ENCODE data around the gene CCDC30.
"Not testable (repeated sequence)": the region's sequence is repeated elsewhere in the genome, so short reads cannot be mapped to it uniquely, and the experiment has no call there.

The CCDC30 gene

DNA sequence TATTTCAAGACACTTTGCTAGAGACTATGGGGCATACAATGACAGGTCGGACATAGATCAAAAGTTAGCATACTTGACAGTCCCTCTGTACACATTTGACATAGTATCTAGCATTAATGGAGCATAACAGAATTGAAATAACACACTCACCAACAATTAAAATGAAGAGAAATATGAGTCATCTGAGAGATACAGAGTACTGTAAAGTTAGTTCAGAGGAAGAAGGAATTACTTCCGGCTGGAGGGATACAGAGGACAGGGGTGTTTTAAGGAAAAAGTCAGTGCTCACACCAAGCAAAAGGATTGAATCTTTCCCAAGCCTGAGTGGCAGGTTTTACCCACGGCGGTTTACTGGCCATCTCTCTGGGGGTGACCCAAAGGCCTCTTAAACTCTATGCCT, 9.7 kb upstream of the CCDC30 start:
- DNase-seq (ENCODE audit: low read depth) = no peak

DNA sequence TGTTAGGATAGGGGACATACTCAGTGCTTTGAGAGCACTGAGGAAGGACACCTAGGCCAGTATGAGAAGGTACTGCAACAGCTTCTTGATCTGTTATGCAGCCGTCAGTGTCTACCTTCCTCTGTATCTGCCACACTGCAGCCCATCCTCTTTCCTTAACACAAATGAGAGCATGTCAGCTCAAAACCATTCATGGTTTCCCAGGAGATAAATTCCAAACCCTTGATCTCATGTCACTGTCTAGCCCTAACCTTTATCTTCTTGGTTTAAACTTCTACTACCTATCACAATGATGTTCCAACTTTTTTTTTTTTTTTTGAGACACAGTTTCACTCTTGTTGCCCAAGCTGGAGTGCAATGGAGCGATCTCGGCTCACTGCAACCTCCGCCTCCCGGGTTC, 8.7 kb upstream of the CCDC30 start:
- no peak for DNase-seq (ENCODE audit: low read depth)

DNA sequence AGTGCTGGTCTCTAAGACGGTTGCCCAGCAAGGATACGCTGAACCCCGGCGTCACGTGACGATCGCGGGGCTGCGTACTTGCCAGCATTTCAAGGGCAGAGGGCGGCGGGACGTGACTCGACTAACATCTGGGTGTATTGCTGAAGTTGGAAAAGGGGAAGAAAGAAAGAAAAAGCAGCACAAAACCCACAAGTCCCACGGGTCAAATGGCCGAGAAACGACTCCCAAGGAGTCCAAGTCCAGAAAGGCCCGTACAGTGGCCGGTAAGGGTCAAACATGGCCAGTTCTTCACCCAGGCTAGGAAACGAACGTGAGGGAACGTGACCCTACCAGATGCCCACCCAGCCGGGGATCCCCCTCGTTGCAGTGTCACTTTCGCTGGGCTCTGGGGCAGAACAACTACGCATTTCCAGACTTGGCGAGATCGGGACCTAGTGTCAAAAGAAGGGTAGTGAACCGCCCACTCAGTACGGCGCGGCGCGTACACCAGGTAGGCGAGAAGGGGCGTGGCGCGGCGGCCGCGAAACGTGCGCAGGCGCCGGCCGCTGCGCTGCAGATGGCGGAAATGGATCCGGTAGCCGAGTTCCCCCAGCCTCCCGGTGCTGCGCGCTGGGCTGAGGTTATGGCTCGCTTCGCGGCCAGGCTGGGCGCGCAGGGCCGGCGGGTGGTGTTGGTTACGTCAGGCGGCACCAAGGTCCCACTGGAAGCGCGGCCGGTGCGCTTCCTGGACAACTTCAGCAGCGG, 6.9 kb upstream of the CCDC30 start, which contains the start of the genes PPCS and ZMYND12:
Gene PPCS, plus strand, starts transcription at position 534 of the 744 bp plus-strand sequence. Its CDS starts 23 bp downstream, at position 557.
Gene ZMYND12, minus strand, starts transcription at position 13 of the 744 bp plus-strand sequence. CDS start 25 bp downstream, outside the sequence.
- DNase-seq (ENCODE audit: low read depth) = peak; percentile 85

DNA sequence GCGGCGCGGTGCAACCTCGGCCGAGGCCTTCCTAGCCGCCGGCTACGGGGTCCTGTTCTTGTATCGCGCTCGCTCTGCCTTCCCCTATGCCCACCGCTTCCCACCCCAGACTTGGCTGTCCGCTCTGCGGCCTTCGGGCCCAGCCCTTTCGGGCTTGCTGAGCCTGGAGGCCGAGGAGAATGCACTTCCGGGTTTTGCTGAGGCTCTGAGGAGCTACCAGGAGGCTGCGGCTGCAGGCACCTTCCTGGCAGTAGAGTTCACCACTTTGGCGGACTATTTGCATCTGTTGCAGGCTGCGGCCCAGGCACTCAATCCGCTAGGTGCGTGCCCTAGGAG, 6.4 kb upstream of the CCDC30 start:
- DNase-seq (ENCODE audit: low read depth) = peak; percentile 67

DNA sequence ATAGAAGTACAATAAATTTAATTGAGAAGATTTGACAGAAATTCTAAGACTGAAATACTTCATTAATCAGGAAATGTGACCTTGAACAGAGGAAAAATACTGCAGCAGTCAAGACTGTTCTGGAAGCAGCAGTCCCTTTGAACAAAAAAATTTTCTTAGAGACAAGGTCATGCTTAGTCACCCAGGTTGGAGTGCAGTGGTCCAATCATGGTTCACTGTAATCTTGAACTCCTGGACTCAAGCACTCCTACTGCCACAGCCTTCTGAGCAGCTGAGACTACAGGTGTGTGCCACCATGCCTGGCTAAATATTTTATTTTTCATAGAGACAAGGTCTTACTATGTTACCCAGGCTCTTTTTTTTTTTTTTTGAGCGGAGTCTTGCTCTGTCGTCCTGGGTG, 1.9 kb upstream of the CCDC30 start:
- DNase-seq (ENCODE audit: low read depth) = no peak

DNA sequence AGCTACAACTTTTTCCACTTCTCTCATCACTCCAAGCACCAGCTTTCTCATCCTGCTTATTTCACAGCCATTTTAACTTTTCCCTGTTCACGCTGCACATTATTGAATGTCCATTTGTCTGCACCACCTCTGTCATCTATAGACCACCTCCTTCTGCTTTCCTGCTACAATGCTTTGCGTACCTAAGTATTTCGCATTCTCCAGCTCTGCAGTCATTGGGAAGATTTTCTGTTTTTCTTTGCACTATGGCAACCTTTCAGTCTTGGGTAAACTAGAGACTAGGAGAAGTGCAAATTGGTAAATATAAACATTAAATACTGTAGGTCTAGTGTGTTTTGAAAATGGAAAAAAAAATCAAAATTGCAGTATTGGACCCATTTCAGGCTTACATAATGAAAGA, 835 bp downstream of the CCDC30 start:
- no peak for DNase-seq (ENCODE audit: low read depth)

DNA sequence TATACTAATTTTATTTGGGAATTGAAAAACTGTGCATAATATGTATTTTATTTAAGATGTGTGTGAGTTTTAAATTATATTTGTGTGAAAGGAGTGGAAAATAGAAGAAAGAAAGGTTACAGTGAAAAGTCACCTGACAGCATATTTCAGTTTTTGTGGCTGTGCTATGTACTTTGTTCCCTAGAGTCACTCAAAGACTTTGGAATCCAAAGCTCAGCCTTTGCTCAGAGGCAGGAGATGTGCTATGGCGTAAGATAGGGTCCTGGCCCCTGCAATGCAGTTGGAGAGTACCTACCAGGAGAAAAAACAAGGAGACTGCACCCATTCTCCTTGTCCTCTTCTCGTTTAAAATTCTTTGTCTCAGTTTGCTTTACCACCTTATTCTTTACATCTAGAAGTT, 2.9 kb downstream of the CCDC30 start:
- no peak for DNase-seq (ENCODE audit: low read depth)

DNA sequence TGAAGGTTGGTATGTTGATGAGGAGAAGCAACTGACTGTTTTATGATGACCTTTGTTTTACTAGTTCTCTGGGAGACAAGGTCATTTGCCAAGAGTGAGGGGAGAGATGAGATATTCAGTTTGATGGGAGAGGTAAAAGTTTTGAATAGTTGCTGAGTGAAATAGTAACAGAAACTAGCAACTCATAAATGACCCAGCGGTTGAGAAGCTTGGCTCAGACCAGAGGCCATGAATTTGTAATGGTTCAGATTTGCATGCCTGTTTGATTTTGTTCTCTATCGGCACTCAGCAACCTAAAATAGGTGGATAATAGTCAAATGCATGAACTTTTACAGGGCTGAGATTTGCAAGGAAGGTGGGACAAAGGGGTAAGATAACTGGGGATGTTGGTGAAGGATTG, 6.6 kb downstream of the CCDC30 start:
- DNase-seq (ENCODE audit: low read depth) = no peak

DNA sequence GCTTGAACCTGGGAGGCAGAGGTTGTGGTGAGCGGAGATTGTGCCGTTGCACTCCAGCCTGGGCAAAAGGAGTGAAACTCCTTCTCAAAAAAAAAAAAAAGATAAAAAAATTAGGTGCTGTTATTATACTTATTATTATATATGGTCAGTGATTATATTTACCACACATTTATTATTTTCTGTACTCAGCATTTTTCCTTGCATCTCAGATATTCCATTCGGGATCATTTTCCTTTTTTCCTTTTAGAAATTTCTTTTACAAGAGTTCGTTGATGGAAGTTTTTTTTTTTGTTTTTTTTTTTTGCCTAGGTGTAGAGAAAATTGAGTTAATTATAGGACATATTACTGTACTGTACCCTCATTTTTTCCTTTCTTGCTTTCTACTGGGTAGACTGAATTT, 13.5 kb downstream of the CCDC30 start:
- DNase-seq (ENCODE audit: low read depth) = no peak

DNA sequence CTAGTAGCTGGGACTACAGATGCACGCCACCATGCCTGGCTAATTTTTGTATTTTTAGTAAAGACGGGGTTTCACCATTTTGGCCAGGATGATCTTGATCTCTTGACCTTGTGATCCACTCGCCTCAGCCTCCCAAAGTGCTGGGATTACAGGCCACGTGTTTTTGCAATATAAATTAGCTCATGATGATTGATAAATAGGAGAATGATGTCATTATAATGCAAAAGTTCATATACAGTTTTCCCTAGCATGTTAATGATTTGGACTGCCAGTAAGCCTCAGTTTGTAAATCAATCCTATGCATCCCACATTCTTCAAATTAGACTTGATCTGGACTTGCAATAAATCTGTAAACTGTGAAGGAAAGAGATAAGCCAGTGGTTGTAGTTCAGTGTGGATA, 14.3 kb downstream of the CCDC30 start:
- not testable (repeated sequence) for DNase-seq (ENCODE audit: low read depth)

DNA sequence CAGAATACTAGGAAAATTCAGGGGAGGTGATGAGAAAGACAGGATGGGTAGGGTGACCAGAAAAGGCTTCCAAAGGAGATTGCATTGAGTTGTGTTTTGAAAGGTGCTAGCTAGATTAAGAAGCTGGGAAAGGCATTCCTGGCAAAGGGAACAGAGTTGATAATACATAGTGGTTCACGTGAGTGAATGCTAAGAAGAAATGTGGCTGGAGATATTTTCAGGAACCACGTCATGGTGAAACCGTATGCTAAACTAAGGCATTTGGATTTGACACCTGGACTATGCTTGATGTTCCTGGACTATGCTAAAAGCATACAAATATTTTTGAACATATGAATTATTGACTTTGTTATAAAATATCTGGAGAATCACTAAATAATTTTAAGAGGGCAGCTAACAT, 14.7 kb downstream of the CCDC30 start:
- no peak for DNase-seq (ENCODE audit: low read depth)

DNA sequence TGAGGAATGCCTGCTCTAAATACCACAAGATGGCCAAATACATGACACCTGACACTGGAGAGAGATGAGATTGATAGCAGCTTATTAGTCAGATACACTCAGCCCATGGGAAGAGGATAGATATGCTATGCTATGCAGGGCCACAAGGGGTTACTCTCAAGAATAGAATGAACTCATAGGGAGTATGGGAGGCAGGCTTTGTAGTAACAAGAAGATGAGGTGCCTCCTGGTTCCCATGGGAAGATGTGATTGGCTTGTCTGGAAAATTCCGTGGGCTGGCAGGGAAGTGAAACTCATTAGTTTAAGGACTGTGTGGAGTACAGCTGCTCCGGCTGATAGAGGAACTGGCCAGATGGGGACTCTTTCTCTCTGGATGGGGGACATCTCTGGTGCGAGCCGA, 16.5 kb downstream of the CCDC30 start:
- DNase-seq (ENCODE audit: low read depth) = peak; percentile 46

DNA sequence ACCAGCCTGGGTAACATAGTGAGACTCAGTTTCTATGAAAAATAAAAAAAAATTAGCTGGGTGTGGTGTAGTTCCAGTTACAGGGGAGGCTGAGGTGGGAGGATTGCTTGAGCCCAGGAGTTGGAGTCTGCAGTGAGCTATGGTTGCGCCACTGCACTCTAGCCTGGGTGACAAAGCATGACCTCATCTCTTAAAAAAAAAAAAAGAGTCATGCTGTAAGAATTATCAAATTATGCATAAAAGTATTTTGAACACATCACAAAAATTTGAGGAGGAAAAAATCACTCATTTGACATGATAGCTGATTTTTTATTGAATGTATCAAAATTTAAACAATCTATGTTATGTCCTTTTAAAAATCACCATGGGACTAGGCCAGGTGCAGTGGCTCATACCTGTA, 17.8 kb downstream of the CCDC30 start:
- no peak for DNase-seq (ENCODE audit: low read depth)

DNA sequence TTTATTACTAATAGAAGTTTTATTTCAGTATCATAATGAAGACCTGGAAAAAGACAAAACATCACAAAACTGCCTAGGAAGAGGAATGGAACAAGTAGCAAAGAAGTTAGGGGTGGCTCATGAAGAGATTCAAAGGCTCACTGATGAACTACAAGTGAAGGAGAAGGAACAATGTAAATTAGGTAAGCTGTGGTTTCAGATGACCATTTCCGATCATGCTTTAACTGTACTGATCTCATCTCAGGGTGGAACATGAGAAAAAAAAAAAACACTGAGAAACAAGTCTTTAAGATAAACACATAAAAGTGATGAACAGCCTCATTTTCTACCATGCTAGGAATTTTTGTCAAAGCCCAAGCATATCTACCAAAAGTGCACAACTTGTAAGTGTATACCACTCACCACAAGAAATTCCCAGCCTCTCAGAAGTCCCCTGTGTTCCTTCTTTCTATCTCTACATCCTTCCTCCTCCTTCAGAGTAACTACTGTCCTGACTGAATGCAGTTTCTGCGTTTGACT, 19.6 kb downstream of the CCDC30 start:
- no peak for DNase-seq (ENCODE audit: low read depth)

DNA sequence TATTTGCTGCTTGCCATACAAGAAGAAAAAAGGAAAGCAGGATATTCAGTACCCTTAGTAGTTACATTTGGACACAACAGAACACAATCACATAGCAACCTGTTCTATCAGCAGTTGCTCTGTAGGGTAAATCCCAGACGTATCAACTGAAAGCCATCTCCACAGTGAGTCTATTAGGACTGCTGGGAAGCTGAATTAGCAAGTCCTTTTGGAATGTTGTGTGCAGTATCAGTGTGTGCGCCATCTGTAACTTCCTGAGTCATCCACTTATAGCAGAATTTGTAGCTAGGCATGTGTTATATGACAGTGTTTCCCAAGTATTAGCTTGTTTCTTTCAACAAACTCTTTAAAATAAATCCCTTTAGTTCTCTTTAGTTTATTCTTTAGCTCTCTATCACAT, 21.3 kb downstream of the CCDC30 start:
- peak; percentile 94 for DNase-seq (ENCODE audit: low read depth)

DNA sequence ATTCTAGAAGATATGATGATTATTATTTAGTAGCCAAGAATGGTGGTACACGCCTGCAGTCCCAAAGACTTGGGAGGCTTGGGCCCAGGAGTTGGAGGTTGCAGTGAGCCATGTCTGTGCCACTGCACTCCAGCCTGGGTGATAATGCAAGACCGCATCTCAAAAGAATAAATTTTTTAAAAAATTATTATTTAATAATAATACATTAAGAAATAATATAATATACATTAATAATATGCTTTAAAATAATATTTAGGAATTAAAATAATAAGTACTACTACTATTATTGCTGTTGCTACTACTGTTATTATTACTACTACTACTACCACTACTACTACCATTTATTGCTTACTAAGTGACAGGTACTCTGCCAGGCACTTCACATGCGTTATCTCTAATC, 27.2 kb downstream of the CCDC30 start:
- no peak for DNase-seq (ENCODE audit: low read depth)

DNA sequence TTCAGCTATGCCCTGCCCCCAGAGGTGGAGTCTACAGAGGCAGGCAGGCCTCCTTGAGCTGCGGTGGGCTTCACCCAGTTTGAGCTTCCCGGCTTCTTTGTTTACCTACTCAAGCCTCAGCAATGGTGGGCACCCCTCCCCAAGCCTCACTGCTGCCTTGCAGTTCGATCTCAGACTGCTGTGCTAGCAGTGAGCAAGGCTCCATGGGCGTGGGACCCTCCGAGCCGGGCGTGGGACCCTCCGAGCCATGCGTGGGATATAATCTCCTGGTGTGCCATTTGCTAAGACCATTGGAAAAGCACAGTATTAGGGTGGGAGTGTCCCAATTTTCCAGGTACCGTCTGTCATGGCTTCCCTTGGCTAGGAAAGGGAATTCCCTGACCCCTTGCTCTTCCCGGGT, 38.9 kb downstream of the CCDC30 start:
- DNase-seq (ENCODE audit: low read depth) = not testable (repeated sequence)

DNA sequence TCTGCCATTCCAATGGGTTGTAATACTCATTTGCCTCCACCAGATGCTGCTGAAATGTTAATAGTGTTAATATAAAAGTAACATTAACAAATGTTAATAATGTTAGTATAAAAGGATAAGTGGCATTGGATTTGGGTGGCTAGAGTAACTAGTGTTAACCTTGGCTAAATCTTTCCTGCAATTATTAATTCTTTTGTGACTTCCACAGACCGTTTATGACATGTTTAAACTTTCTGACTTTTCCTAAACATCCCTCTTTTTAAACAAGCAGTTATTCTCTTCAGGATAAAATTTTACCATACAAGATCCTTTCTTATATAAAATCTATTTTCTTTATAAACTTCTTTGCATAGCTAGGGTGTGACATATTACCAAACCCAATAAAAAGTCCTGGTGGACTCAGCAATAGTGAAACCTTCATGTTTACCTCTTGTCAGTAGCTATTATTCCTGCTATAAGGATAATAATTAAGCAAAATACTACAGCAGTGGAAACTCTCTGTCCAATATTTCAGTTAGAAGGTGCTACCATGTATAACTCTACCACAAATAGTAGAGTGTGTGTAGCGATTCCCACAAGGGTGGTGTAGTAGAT, 41.5 kb downstream of the CCDC30 start:
- DNase-seq (ENCODE audit: low read depth) = no peak

DNA sequence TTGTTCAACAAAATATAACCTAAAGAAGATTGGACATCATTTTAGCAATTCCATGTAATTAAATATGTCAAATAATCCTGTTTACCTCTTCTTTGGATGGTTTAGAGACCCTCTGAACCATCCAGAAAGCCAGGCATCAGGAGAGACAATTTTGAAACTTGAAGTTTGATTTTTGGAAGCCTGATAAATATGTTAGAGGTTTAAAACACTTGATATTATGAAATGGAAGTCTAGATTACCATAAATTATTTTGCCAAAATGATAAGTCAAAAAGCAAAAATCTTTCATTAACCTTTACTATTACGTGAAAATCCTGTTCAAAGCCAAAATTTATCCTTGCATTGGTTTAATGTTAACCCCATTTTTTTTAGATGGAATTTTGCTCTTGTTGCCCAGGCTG, 43.5 kb downstream of the CCDC30 start:
- DNase-seq (ENCODE audit: low read depth) = no peak

DNA sequence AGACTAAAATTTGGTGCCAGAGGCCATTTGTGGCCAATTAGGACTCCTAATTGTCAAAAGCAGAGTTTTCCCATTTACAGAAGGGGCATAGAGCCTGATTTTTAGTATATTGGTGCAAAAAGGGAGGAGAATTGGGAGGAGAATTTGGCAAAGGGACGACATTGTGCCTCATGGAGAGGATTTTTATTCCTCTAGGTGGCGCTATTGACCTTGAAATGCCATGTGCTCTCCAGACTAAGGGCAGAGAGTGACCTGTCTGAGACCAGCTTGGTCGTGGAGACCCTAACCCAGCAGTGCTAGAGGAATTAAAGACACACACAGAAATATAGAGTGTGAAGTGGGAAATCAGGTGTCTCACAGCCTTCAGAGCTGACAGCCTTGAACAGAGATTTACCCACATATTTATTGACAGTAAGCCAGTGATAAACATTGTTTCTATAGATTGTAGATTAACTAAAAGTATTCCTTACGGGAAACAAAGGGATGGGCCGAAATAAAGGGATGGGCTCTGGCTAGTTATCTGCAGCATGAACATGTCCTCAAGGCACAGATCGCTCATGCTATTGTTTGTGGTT, 48.6 kb downstream of the CCDC30 start:
- not testable (repeated sequence) for DNase-seq (ENCODE audit: low read depth)

DNA sequence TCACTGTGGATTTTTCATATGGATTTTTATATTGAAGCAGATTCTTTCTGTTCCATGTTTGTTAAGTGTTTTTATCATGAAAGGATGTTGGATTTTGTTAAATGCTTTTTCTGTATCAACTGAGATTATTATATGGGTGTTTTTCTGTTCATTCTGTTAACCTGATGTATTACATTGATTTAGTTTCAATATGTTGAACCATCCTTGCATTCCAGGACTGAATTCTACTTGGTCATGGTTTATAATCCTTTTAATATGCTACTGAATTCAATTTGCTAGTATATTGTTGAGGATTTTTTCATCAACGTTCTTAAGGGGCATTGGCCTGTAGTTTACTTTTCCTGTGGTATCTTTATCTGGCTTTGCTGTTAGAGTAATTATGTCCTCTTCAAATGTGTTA, 55.8 kb downstream of the CCDC30 start:
- no peak for DNase-seq (ENCODE audit: low read depth)

DNA sequence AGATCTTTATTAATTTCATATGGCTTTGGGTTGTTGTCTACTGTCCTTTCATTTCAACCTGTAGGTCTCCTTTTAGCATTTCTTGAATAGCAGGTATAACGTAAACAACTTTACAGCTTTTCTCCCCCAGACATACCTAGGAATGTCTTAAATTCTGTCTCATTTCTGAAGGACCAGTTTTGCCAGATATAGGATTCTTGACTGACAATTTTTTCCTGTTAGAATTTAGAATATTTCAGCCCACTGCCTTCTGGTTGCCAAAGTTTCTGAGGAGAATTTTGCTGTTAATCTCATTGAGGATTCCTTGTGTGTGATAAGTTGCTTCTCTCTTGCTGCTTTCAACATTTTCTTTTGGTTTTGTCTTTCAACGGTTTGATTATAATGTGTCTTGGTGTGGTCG, 60.1 kb downstream of the CCDC30 start:
- no peak for DNase-seq (ENCODE audit: low read depth)

DNA sequence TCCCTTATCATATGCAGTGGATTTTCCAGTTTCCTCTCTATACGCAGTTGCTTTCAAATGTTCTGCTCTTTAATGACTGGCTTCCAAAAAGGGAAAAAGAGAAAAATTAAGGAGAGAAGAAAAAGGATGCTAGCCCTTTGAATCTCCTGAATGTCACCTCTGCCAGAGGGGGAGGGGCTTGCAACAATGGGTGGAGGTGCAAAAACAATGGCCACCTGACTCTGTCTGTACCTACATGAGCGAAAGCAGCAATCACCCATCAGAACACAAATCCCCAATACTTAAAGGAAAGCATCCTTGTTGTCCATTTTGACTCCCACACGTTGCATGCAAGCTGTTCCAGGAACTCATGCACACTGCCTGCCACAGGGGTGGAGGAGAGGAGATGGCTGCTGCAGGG, 61.2 kb downstream of the CCDC30 start:
- no peak for DNase-seq (ENCODE audit: low read depth)
